H7 (cell line): ENCODE data around the gene INO80. TPM values are rescaled to one million over a fixed set of nuclear protein-coding genes. Genes with fewer than 3 reads are reported as not detected.
"Not testable (repeated sequence)": the region's sequence is repeated elsewhere in the genome, so short reads cannot be mapped to it uniquely, and the experiment has no call there.

Experiments
- DNase-seq: peaks from one replicate; pipeline ENCODE4 v3.0.0; 2012
- H3K27me3 ChIP-seq: 2 replicates; pipeline ENCODE4 v1.6.0; 2011; ENCODE audit warnings: mild to moderate bottlenecking, low read length; ENCODE audit not compliant: control insufficient read depth, insufficient read depth
- H3K36me3 ChIP-seq: replicated peaks from 2 replicates; pipeline ENCODE4 v1.5.1; 2011; ENCODE audit warnings: low read length; ENCODE audit not compliant: control insufficient read depth, insufficient read depth
- H3K4me3 ChIP-seq: 2 replicates; pipeline ENCODE4 v1.5.1; 2011; ENCODE audit warnings: low read depth, mild to moderate bottlenecking, control low read depth, low read length, moderate library complexity; ENCODE audit not compliant: insufficient read depth
- total RNA-seq: library from RNA; depleted of rRNA; stranded (reverse); fragments of >200 nt; shearing (Covaris generic); gene quantifications from 2 replicates; pipeline ENCODE4 v1.2.3, GENCODE V29; 2014; rRNA removed

INO80 gene, protein sequence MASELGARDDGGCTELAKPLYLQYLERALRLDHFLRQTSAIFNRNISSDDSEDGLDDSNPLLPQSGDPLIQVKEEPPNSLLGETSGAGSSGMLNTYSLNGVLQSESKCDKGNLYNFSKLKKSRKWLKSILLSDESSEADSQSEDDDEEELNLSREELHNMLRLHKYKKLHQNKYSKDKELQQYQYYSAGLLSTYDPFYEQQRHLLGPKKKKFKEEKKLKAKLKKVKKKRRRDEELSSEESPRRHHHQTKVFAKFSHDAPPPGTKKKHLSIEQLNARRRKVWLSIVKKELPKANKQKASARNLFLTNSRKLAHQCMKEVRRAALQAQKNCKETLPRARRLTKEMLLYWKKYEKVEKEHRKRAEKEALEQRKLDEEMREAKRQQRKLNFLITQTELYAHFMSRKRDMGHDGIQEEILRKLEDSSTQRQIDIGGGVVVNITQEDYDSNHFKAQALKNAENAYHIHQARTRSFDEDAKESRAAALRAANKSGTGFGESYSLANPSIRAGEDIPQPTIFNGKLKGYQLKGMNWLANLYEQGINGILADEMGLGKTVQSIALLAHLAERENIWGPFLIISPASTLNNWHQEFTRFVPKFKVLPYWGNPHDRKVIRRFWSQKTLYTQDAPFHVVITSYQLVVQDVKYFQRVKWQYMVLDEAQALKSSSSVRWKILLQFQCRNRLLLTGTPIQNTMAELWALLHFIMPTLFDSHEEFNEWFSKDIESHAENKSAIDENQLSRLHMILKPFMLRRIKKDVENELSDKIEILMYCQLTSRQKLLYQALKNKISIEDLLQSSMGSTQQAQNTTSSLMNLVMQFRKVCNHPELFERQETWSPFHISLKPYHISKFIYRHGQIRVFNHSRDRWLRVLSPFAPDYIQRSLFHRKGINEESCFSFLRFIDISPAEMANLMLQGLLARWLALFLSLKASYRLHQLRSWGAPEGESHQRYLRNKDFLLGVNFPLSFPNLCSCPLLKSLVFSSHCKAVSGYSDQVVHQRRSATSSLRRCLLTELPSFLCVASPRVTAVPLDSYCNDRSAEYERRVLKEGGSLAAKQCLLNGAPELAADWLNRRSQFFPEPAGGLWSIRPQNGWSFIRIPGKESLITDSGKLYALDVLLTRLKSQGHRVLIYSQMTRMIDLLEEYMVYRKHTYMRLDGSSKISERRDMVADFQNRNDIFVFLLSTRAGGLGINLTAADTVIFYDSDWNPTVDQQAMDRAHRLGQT (N-terminal part only)
- total RNA-seq, result 17.1 TPM in 2 replicates

- Histone ChIP-seq H3K36me3 (no peaks in the 10 kb centered on the region), H3K4me3 (peak within 1 kb of the TSS; percentile 85), H3K27me3 (no peaks in the 10 kb centered on the region)
- DNase-seq, result peak; percentile 93
Measured at GRCh38 chr15:41116116-41116961, at the start of gene INO80. Gene INO80, minus strand, starts transcription at chr15:41116280. Its CDS starts 19,970 bp downstream, at chr15:41096310.

- no peaks in the 10 kb centered on the region for H3K36me3 ChIP-seq
- H3K27me3 ChIP-seq, result no peaks in the 10 kb centered on the region
- no peak for DNase-seq
- H3K4me3 ChIP-seq, result no peak overlapping the region
Measured at GRCh38 chr15:41161736-41162135, 45.7 kb upstream of the INO80 start.

GRCh38 chr15:41161336-41161735 lies 45.3 kb upstream of the INO80 start:
- no peak for DNase-seq
- Histone ChIP-seq H3K36me3 (no peaks in the 10 kb centered on the region), H3K27me3 (no peaks in the 10 kb centered on the region), H3K4me3 (no peak overlapping the region)

GRCh38 chr15:41160639-41161315 lies 44.7 kb upstream of the INO80 start:
- no peak overlapping the region for H3K4me3 ChIP-seq
- H3K27me3 ChIP-seq, result no peaks in the 10 kb centered on the region
- H3K36me3 ChIP-seq, result no peaks in the 10 kb centered on the region
- DNase-seq, result no peak

GRCh38 chr15:41154412-41154811 lies 38.3 kb upstream of the INO80 start:
- H3K4me3 ChIP-seq, result no peak overlapping the region
- no peak for DNase-seq
- no peaks in the 10 kb centered on the region for H3K27me3 ChIP-seq
- no peaks in the 10 kb centered on the region for H3K36me3 ChIP-seq

- Histone ChIP-seq H3K4me3 (no peak overlapping the region), H3K27me3 (no peaks in the 10 kb centered on the region), H3K36me3 (no peaks in the 10 kb centered on the region)
- DNase-seq, result no peak
Measured at GRCh38 chr15:41153733-41154132, 37.7 kb upstream of the INO80 start.

DNA sequence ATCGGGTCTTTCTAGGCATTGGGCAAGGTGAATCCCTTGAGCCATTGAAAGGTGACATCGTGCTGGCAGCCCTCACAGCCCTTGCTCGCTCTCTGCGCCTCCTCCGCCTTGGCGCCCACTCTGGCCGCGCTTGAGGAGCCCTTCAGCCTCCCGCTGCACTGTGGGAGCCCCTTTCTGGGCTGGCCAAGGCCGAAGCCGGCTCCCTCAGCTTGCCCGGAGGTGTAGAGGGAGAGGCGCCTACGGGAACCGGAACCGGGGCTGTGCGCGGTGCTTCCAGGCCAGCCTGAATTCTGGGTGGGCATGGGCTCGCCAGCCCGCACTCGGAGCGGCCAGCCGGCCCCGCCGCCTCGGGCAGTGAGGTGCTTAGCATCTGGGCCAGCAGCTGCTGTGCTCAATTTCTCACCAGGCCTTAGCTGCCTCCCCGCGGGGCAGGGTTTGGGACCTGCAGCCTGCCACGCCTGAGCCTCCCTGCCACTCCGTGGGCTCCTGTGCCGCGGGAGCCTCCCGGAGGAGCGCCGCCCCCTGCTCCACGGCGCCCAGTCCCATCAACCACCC lies 35.4 kb upstream of the INO80 start:
- H3K4me3 ChIP-seq, result no peak overlapping the region
- H3K36me3 ChIP-seq, result no peaks in the 10 kb centered on the region
- no peaks in the 10 kb centered on the region for H3K27me3 ChIP-seq
- DNase-seq, result no peak

GRCh38 chr15:41150279-41150678 lies 34.2 kb upstream of the INO80 start:
- DNase-seq, result no peak
- no peaks in the 10 kb centered on the region for H3K27me3 ChIP-seq
- no peaks in the 10 kb centered on the region for H3K36me3 ChIP-seq
- H3K4me3 ChIP-seq, result no peak overlapping the region

DNA sequence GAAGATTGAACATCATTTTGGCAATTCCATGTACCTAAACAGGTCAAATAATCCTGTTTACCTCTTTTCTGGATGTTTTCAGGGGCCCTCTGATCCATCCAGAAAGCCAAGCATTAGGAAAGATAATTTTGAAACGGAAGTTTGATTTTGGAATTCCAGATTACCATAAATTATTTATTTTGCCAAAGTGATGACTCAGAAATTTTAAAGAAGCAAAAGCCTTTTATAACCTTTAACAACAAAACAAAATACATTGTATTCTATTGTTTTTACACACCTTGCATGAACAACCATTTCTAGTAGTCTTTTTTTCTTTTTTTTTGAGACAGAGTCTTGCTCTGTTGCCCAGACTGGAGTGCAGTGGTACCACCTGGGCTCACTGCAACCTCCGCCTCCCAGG lies 32.0 kb upstream of the INO80 start:
- no peak for DNase-seq
- H3K4me3 ChIP-seq, result no peak overlapping the region
- no peaks in the 10 kb centered on the region for H3K27me3 ChIP-seq
- no peaks in the 10 kb centered on the region for H3K36me3 ChIP-seq

GRCh38 chr15:41139619-41140018 lies 23.5 kb upstream of the INO80 start:
- no peak for DNase-seq
- no peak overlapping the region for H3K4me3 ChIP-seq

DNA sequence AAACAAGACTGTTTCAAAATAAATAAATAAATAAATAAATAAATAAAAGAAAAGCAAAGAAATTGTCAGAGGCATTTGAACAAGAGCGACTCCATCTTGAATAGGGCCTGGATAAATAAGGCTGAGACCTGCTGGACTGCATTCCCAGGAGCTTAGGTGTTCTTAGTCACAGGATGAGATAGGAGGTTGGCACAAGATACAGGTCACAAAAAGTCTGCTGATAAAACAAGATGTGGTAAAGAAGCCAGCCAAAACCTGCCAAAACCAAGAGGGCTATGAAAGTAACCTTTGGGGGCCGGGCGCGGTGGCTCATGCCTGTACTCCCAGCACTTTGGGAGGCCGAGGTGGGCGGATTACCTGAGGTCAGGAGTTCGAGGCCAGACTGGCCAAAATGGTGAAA lies 23.0 kb upstream of the INO80 start:
- H3K27me3 ChIP-seq, H3K4me3 ChIP-seq, DNase-seq, H3K36me3 ChIP-seq: not testable (repeated sequence)

More at GRCh38 chr15:41139619-41140018, 23.5 kb upstream of the INO80 start:
- Histone ChIP-seq H3K36me3 (no peaks in the 10 kb centered on the region), H3K27me3 (no peaks in the 10 kb centered on the region)

DNA sequence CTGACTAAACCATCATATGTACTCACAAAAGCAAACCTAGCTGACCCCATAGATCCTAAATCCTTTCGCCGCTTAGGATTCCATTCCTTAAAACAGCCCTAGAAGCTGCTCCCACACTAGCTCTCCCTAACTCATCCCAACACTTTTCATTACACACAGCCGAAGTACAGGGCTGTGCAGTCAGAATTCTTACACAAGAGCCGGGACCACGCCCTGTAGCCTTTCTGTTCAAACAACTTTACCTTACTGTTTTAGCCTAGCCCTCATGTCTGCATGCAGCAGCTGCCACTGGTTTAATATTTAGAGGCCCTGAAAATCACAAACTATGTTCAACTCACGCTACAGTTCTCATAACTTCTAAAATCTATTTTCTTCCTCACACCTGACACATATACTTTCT lies 19.5 kb upstream of the INO80 start:
- H3K4me3 ChIP-seq, DNase-seq, H3K36me3 ChIP-seq, H3K27me3 ChIP-seq: not testable (repeated sequence)

DNA sequence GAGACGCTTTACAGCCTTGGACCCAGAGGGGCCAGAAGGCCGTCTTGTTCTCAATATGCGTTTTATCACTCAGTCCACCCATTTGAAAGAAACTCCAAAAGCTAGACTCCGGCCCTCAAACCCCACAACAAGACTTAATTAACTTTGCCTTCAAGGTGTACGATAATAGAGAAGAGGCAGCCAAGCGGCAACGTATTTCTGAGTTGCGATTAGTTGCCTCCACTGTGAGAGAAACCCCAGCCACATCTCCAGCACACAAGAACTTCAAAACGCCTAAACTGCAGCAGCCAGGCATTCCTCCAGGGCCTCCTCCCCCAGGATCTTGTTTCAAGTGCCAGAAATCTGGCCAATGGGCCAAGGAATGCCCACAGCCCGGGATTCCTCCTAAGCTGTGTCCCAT lies 17.4 kb upstream of the INO80 start:
- DNase-seq, result no peak
- Histone ChIP-seq H3K4me3 (no peak overlapping the region), H3K27me3 (no peaks in the 10 kb centered on the region), H3K36me3 (no peaks in the 10 kb centered on the region)
